Measurements from ENCODE around the gene THRA. TPM values are rescaled to one million over a fixed set of nuclear protein-coding genes. Genes with fewer than 3 reads are reported as not detected.

Gene THRA
- total and polyA plus RNA-seq, 2 of the 8 experiments (the other 6 are each of a cell fraction or from before 2014, with no cell fraction given): 6.4 to 10.2 TPM

- TF ChIP-seq JUN (IDR thresholded peaks at IDR 0.05; ENCODE audit: low read depth, low read length) (no peak), MAFK (IDR thresholded peaks at IDR 0.05; ENCODE audit: low read depth, low read length) (no peak), TAF7 (optimal IDR thresholded peaks at IDR 0.05; ENCODE audit: borderline replicate concordance, low read depth, low read length) (peak; percentile 45), CTBP2 (IDR thresholded peaks at IDR 0.05; ENCODE audit: borderline replicate concordance, insufficient read depth, insufficient read length, low read length) (no peak), SIN3A (conservative IDR thresholded peaks at IDR 0.05 in 1 of 2, IDR thresholded peaks at IDR 0.05 in 1 of 2; ENCODE audit: low read depth in 1 of 2, low read length in 2 of 2) (peak; percentile 47 to 82; a peak in 3 of 4 replicates), RNF2 (IDR thresholded peaks at IDR 0.05; ENCODE audit: borderline replicate concordance, low read depth, low read length, missing control alignments, poor library complexity, severe bottlenecking) (no peak), FOSL1 (IDR thresholded peaks at IDR 0.05; ENCODE audit: insufficient read depth, low read depth, low read length) (no peak), RBBP5 (IDR thresholded peaks at IDR 0.05; ENCODE audit: borderline replicate concordance, low read depth, low read length) (no peak; the same call in 1 of the 2 replicates)
Measured at GRCh38 chr17:40098846-40099618, 36.3 kb downstream of the THRA start (continued).

Data from H1 (cell line).